Psoas muscle (tissue), 8 donors: ENCODE data around the gene LPP. TPM values are rescaled to one million over a fixed set of nuclear protein-coding genes. Genes with fewer than 3 reads are reported as not detected.

ENCODE experiments used
- ATAC-seq, 4 donors: fragments of 200-7000 bp; cut with Tn5 transposase; one replicate each; pipeline ENCODE4 v1.9.1; 2020; ENCODE audit warnings: moderate library complexity in 3 of 4, mild to moderate bottlenecking in 2 of 4
- DNase-seq, 2 donors: peaks; one replicate each; pipeline ENCODE4 v3.0.0-alpha.2; 2020
- H3K27ac ChIP-seq: fragments of 200-600 bp; one replicate; pipeline ENCODE4 v1.8.0; 2022
- H3K27me3 ChIP-seq, 3 donors: fragments of 200-600 bp in 1 of 3; one replicate each; pipeline versions ENCODE4 v1.6.1 to v1.8.0; 2013 to 2022; ENCODE audit warnings: low read length in 2 of 3, mild to moderate bottlenecking in 2 of 3, moderate library complexity in 1 of 3; ENCODE audit not compliant: insufficient read depth in 3 of 3
- H3K36me3 ChIP-seq, 2 donors: fragments of 200-600 bp in 1 of 2; one replicate each; pipeline versions ENCODE4 v1.6.1 to v1.8.0; 2013 to 2022; ENCODE audit warnings: low read depth in 1 of 2, mild to moderate bottlenecking in 1 of 2, moderate library complexity in 1 of 2; ENCODE audit not compliant: insufficient read depth in 1 of 2
- H3K4me1 ChIP-seq: fragments of 200-600 bp; one replicate; pipeline ENCODE4 v1.8.0; 2022
- H3K4me3 ChIP-seq: fragments of 200-600 bp; one replicate; pipeline ENCODE4 v1.8.0; 2022; ENCODE audit warnings: mild to moderate bottlenecking
- H3K9me3 ChIP-seq: fragments of 200-600 bp; one replicate; pipeline ENCODE4 v1.8.0; 2022
- WGBS, 3 donors: extraction: QIAGEN DNeasy Blood & Tissue Kit; methylation state at CpG; one replicate each; pipeline versions ENCODE4 v1.1.6 to v1.1.7; 2013; 5-methylcytosine and 5-hydroxymethylcytosine counted together
- intact Hi-C, 2 donors: fragments of 100-400 bp; cut with DNase I; formaldehyde crosslinking; loops; one replicate each; pipeline versions ENCODE4 v1.11.0 to v1.14.2; 2022
- polyA plus RNA-seq, 3 donors: library from polyadenylated mRNA; stranded (reverse); fragments of 200-250 nt; gene quantifications; one replicate each; pipeline ENCODE4 v1.2.3, GENCODE V29; 2013
- total RNA-seq, 4 donors: library from RNA; stranded (reverse); fragmentation: NEBNext Ultra II Directional in 2 of 4; extraction: Animal tissue kit (Norgen Biotek cat#: 25700) in 2 of 4; gene quantifications; one replicate each; pipeline versions ENCODE4 v1.2.1 to v1.2.4, GENCODE V29; 2021 to 2023
- TF ChIP-seq, protein P1 (sequence below): fragments of 200-600 bp; IDR thresholded peaks from one replicate; pipeline ENCODE4 v1.8.0; 2022; ENCODE audit warnings: antibody characterized with exemption
- donor health status: healthy with polysubstance abuse.
- donor health status: DM: no; HTN: no; CAD: no; lungs with moderate emphysema.
- donor health status: Bipolar disorder and iron deficiency.
- donor health status: healthy.
- donor health status: DM: yes; HTN: yes; CAD: no.
- donor health status: DM: no; HTN: no; CAD: no.
- donor health status: DM: no; HTN: no; CAD: no.
- donor health status: DM: yes; HTN: yes; CAD: no.

LPP gene
- total and polyA plus RNA-seq, 7 donors, result 2.6 to 80.3 (median 42.8) TPM

DNA sequence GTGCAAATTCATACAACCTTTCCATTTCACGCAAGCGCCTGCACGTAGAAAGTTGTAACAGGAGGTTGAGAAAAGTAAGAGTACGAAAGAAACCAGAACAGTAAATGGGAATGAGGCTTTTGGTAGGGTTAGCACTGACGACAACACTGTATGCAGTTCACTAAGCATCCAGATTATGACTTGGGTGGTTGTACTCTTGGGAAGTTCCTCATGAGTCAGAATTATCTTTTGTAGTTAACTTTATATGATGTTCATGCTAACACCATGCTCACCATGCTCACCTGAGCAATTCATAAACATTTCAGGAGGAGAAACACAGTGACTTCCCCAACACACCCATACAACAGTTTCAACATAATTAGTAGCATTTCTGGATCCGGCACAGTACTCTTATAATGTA, 3.0 kb upstream of the LPP start:
- no peak overlapping the region for H3K4me3 ChIP-seq

DNA sequence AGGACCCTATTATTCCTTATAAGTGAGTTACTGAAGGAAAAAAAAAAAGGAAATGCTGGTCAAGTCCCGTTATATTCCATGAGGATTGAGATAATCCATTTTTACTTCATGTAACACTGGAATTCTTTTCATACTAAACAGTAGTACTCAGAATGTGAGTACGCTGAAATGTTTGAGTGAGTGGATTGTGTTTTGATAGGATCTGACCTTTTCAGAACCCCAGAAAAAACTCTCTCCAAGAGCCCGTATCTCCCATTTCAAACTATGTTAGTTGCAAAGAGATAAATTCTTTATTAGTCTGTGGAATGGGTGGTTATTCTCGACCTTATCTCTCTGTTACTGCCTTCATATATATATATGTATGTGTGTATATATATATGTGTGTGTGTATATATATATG, 2.5 kb upstream of the LPP start:
- ATAC-seq, result no peak
- Histone ChIP-seq H3K27me3 (no peaks in the 10 kb centered on the region), H3K36me3 (no peaks in the 10 kb centered on the region), H3K4me1 (peaks cover 7% of the 10 kb centered on the region), H3K9me3 (no peaks in the 10 kb centered on the region), H3K27ac (peak overlapping the region; percentile 1), H3K4me3 (no peak overlapping the region)
- DNase-seq, result no peak
- TF ChIP-seq, protein P1, sequence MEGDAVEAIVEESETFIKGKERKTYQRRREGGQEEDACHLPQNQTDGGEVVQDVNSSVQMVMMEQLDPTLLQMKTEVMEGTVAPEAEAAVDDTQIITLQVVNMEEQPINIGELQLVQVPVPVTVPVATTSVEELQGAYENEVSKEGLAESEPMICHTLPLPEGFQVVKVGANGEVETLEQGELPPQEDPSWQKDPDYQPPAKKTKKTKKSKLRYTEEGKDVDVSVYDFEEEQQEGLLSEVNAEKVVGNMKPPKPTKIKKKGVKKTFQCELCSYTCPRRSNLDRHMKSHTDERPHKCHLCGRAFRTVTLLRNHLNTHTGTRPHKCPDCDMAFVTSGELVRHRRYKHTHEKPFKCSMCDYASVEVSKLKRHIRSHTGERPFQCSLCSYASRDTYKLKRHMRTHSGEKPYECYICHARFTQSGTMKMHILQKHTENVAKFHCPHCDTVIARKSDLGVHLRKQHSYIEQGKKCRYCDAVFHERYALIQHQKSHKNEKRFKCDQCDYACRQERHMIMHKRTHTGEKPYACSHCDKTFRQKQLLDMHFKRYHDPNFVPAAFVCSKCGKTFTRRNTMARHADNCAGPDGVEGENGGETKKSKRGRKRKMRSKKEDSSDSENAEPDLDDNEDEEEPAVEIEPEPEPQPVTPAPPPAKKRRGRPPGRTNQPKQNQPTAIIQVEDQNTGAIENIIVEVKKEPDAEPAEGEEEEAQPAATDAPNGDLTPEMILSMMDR, result no peak
- 80 to 91% (median 84%) methylated on average over 4 of the region's 4 CpGs for WGBS, 3 donors
- intact Hi-C loops, result loop anchor here (5.0 to 10.0 kb wide), 4 partner anchors 113 to 803 kb away; no protein-coding TSS in a partner anchor

More for the DNA sequence above, 3.0 kb upstream of the LPP start:
- intact Hi-C loops, result loop anchor here (5.0 to 10.0 kb wide), 4 partner anchors 114 to 804 kb away; no protein-coding TSS in a partner anchor
- ATAC-seq (no peak), DNase-seq (no peak)
- TF ChIP-seq, protein P1, result no peak
- H3K27ac ChIP-seq, result peak overlapping the region; percentile 1
- WGBS, 3 donors, result 94 to 97% (median 95%) methylated on average over 6 of the region's 6 CpGs
- H3K36me3 ChIP-seq, result no peaks in the 10 kb centered on the region
- peaks cover 7% of the 10 kb centered on the region for H3K4me1 ChIP-seq
- H3K9me3 ChIP-seq, result no peaks in the 10 kb centered on the region
- H3K27me3 ChIP-seq, result no peaks in the 10 kb centered on the region

DNA sequence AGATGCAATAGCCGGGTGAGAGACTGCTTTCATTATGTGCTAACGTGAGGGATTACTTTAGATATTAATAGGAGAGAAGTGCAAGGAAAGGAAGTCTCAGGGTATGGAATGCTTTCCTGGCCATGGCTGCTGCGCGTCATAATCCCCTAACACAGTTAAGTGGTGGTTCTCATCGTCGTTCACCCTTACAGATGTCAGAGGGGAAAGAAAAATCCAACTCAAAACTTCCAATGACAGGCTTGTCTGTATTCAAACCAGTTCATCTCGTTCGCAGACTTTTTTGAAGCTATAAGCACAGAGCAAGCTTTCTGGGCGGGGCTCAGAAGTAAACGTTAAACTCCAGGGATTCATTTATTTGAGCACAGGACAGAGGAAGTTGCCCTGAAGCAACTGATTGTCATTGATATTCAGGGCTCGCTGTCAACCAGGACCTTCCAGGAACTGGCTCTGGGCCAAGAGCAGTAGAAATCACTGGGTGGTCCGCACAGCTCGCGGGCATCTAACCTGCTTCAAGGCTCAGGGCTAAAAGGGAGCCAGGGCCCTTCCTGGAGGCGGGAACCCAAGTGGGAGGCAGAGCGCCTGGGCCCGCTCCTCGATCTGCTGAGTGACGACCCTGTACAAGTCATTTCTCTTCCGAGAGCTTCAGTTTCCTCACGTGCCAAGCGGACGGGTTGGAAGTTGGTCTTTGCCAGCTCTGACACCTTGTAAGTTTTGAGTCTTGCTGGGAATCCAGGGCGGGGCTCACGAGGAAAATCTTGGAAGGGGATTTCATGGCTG, 1.1 kb upstream of the LPP start:
- TF ChIP-seq, protein P1, result no peak
- WGBS, 3 donors, result 21 to 27% (median 25%) methylated on average over 25 of the region's 25 CpGs
- Histone ChIP-seq H3K9me3 (no peaks in the 10 kb centered on the region), H3K4me3 (peak overlapping the region; percentile 80), H3K27me3 (no peaks in the 10 kb centered on the region), H3K36me3 (no peaks in the 10 kb centered on the region), H3K4me1 (peaks cover 17% of the 10 kb centered on the region), H3K27ac (peak overlapping the region; percentile 91)
- intact Hi-C loops, result loop anchor here (5.0 to 10.0 kb wide), 4 partner anchors 112 to 802 kb away; no protein-coding TSS in a partner anchor
- DNase-seq (peak; percentile 51 to 80), ATAC-seq (peak; percentile 45 to 71 (median 58))

DNA sequence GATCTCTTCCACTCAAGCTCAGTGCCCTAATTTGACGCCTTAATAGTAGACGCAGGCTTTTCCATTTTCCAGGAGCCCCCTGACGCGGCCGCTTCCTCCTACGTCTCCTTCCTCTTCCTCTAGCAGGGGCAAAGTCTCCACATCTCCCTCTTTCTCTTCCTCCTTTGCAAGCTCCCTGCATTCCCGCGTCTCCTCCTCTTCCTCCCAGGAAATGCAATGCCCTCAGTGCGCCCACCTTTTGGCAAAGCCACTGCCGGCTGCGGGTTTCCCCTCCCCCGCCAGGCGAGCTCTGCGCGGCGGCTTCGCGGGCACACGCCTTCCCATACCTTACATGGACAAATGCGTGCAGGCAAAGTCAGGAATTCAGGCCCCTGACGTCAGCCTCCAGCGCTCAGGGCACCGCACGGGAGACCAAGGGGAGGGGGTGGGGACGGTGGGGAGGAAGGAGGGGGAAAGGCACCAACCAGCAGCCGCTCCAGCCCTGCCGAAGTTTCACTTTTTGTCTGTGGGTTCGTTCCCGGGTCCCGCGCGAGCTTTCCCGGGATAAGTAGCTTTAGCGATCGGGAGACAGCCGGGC, 432 bp upstream of the LPP start:
- Histone ChIP-seq H3K27ac (peak overlapping the region; percentile 91), H3K9me3 (no peaks in the 10 kb centered on the region), H3K4me1 (peaks cover 23% of the 10 kb centered on the region), H3K36me3 (no peaks in the 10 kb centered on the region), H3K27me3 (no peaks in the 10 kb centered on the region), H3K4me3 (peak overlapping the region; percentile 80)
- 0 to 1% (median 0%) methylated on average over 35 to 36 of the region's 36 CpGs for WGBS, 3 donors
- intact Hi-C loops, result loop anchor here (5.0 to 10.0 kb wide), 4 partner anchors 111 to 801 kb away; no protein-coding TSS in a partner anchor
- TF ChIP-seq, protein P1, result no peak
- DNase-seq, result peak; percentile 81 to 88
- peak; percentile 72 to 79 (median 76) for ATAC-seq
